ENCODE measurements around the gene SHISA7. TPM values are rescaled to one million over a fixed set of nuclear protein-coding genes. Genes with fewer than 3 reads are reported as not detected.

The SHISA7 gene
- total and polyA plus RNA-seq, 7 donors, result 0.04 to 0.41 (median 0.32) TPM; not detected in 3

GRCh38 chr19:55457683-55458457 is 14.8 kb upstream of the SHISA7 start:
- DNase-seq, result peak; percentile 51
- peaks cover 0 to 34% (median 27%) of the 10 kb centered on the region in 4 donors for H3K4me1 ChIP-seq
- H3K27me3 ChIP-seq, result peaks cover 0 to 1% (median 0%) of the 10 kb centered on the region in 3 donors
- no peak for TF ChIP-seq EP300 (IDR thresholded peaks at IDR 0.05)
- no peak for TF ChIP-seq POLR2A (IDR thresholded peaks at IDR 0.05)
- TF ChIP-seq CTCF (IDR thresholded peaks at IDR 0.05), result no peak
- TF ChIP-seq POLR2AphosphoS5 (IDR thresholded peaks at IDR 0.05), result no peak
- peaks cover 0 to 28% (median 0%) of the 10 kb centered on the region in 4 donors for H3K36me3 ChIP-seq
- no peaks in the 10 kb centered on the region for H3K9me3 ChIP-seq
- intact Hi-C loops (cut with DNase I), result no loop called here
- WGBS, 2 donors, result 82 to 88% methylated on average over 16 of the region's 16 CpGs
- H3K4me3 ChIP-seq, result no peak overlapping the region
- no peak overlapping the region for H3K27ac ChIP-seq

DNA sequence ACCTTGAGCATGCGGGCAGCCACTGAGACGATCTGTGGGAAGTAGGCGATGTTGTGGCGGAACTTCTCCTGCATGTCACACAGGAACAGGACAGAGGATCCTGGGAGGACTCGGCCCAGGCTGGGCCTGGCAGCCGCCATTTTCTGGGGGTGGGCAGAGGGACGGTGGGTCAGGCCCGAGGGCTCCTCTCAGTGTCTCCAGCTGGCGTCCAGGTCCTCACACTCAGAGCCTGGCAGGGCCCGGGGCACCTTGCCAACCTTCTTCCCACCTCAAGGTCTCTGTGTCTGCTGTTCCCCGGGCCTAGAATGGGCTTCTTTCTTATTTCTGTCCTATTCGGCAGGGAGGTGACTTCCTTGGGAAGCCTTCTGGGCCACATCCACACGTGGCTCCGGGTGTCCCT is 13.2 kb upstream of the SHISA7 start:
- peaks cover 12 to 17% (median 15%) of the 10 kb centered on the region in 3 donors for H3K27me3 ChIP-seq
- no peak for TF ChIP-seq POLR2A (IDR thresholded peaks at IDR 0.05)
- TF ChIP-seq EP300 (IDR thresholded peaks at IDR 0.05), result no peak
- no peak for TF ChIP-seq POLR2AphosphoS5 (IDR thresholded peaks at IDR 0.05)
- no peak for TF ChIP-seq CTCF (IDR thresholded peaks at IDR 0.05)
- H3K4me1 ChIP-seq, result peaks cover 0 to 40% (median 38%) of the 10 kb centered on the region in 4 donors
- peaks cover 0 to 28% (median 0%) of the 10 kb centered on the region in 4 donors for H3K36me3 ChIP-seq
- intact Hi-C loops (cut with DNase I), result no loop called here
- H3K4me3 ChIP-seq, result no peak overlapping the region
- WGBS, 2 donors, result 91 to 93% methylated on average over 14 of the region's 14 CpGs
- no peak for DNase-seq
- no peak overlapping the region for H3K27ac ChIP-seq
- H3K9me3 ChIP-seq, result no peaks in the 10 kb centered on the region

GRCh38 chr19:55455576-55456235 is 12.6 kb upstream of the SHISA7 start:
- Histone ChIP-seq H3K27me3 (peaks cover 18 to 23% (median 21%) of the 10 kb centered on the region in 3 donors), H3K4me3 (no peak overlapping the region), H3K4me1 (peaks cover 0 to 41% (median 38%) of the 10 kb centered on the region in 4 donors), H3K27ac (no peak overlapping the region), H3K36me3 (peaks cover 0 to 28% (median 0%) of the 10 kb centered on the region in 4 donors), H3K9me3 (no peaks in the 10 kb centered on the region)
- intact Hi-C loops (cut with DNase I), result no loop called here
- no peak for DNase-seq
- WGBS, 2 donors, result 90 to 93% methylated on average over 11 of the region's 11 CpGs
- no peak for TF ChIP-seq CTCF (IDR thresholded peaks at IDR 0.05)
- no peak for TF ChIP-seq EP300 (IDR thresholded peaks at IDR 0.05)
- no peak for TF ChIP-seq POLR2A (IDR thresholded peaks at IDR 0.05)
- TF ChIP-seq POLR2AphosphoS5 (IDR thresholded peaks at IDR 0.05), result no peak

- H3K4me3 ChIP-seq, result no peak overlapping the region
- H3K4me1 ChIP-seq, result peaks cover 0 to 32% (median 29%) of the 10 kb centered on the region in 4 donors
- peaks cover 0 to 28% (median 0%) of the 10 kb centered on the region in 4 donors for H3K36me3 ChIP-seq
- WGBS, 2 donors, result 79 to 80% methylated on average over 14 of the region's 14 CpGs
- H3K9me3 ChIP-seq, result no peaks in the 10 kb centered on the region
- no peak for DNase-seq
- TF ChIP-seq POLR2AphosphoS5 (IDR thresholded peaks at IDR 0.05) (no peak), EP300 (IDR thresholded peaks at IDR 0.05) (no peak), CTCF (IDR thresholded peaks at IDR 0.05) (peak; percentile 13 to 56 (median 38)), POLR2A (IDR thresholded peaks at IDR 0.05) (no peak)
- no peak overlapping the region for H3K27ac ChIP-seq
- H3K27me3 ChIP-seq, result peaks cover 18 to 28% (median 22%) of the 10 kb centered on the region in 3 donors
- intact Hi-C loops (cut with DNase I), result no loop called here
Observed at GRCh38 chr19:55454787-55455243, 11.7 kb upstream of the SHISA7 start.
